A549 treated with ZK216348 at 1 μM for 4 hours (cell line): ENCODE results near the gene GZMB. TPM values are rescaled to one million over a fixed set of nuclear protein-coding genes. Genes with fewer than 3 reads are reported as not detected.

Source experiments
- total RNA-seq: library from RNA; stranded (reverse); fragments of 200-300 nt; extraction: Qiagen RNA extraction; gene quantifications from 5 replicates; pipeline ENCODE4 v1.2.3, GENCODE V29; 2022; ENCODE audit warnings: low read depth

The GZMB gene, protein sequence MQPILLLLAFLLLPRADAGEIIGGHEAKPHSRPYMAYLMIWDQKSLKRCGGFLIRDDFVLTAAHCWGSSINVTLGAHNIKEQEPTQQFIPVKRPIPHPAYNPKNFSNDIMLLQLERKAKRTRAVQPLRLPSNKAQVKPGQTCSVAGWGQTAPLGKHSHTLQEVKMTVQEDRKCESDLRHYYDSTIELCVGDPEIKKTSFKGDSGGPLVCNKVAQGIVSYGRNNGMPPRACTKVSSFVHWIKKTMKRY
- not detected in 5 replicates for total RNA-seq

DNA sequence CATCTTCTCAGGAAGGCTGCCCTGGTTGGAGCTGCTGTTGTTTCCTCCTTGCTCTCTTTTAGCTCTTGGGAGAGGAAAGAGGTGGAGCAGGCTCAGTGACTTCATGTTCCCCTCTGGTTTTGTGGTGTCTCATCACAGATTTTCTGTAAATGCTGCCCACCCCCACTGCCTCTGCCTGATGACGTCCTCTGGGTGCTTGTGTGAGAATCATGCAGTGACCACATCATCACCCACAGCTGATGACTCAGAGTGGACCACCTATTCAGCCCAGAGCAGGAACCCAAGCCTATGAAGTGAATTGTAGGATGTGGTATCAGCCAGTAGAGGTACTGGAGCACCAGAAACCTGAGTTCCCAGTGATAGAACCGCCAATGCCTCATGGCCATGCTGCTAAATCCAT is at the start of gene GZMB:
TSS of gene GZMB (minus strand) at position 33 of the 400 bp plus-strand sequence. CDS start at position 3, 30 bp downstream.

DNA sequence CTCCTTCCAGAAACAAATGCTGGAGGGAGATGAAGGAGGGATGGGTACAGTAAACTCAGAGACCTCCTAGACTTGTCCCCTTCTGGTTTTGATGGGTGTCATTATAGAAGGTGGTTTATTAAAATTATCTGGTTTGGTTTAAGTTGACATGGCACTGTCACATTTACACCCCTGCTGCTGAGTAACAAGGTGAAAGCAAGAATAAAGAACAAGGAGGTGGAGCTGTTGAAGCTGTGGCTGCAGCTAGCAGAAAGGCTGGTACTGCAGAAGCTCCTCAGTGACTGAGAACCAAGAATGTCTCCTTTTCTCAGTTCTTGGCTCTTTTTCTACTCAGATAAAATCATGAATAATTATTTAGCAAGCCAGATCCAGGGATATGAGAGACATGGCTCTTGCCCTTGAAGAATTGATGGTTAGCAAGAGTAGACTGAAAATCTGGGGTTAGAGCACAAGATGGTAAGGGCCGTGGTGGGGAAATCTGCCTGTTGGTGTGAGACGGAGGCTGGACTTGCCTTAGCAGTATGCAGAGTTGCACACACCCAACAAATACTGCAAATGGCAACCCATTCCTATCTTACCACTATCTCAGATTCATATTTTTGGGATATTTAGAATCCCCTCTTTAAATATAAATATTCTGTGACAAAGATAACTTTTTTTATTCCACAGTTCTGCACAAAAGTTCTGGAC is 24.2 kb downstream of the GZMB start, which contains the start of gene GZMH:
TSS of gene GZMH (minus strand) at position 31 of the 690 bp plus-strand sequence. CDS start 72 bp downstream, outside the sequence.

Other genes with a start within 250 kb of the GZMB start
- gene NYNRIN, start 235.2 kb downstream of the GZMB start, total RNA-seq: 0.25 to 0.57 TPM (median 0.27 TPM) in 5 replicates
- gene CBLN3, start 204.5 kb downstream of the GZMB start, total RNA-seq: 0.59 to 2.1 TPM (median 1.1 TPM) in 5 replicates
- gene KHNYN, start 204.2 kb downstream of the GZMB start, total RNA-seq: 19.8 to 31.7 TPM (median 27.3 TPM) in 5 replicates
- gene SDR39U1, start 191.4 kb downstream of the GZMB start, total RNA-seq: 33.1 to 53.2 TPM (median 49.6 TPM) in 5 replicates
- not detected in 5 replicates for gene CMA1, start 125.9 kb downstream of the GZMB start, total RNA-seq
- not detected in 5 replicates for gene CTSG, start 57.9 kb downstream of the GZMB start, total RNA-seq
- gene GZMH, start 24.5 kb downstream of the GZMB start, total RNA-seq: not detected in 5 replicates